Stimulated activated CD8-positive, alpha-beta memory T cell treated with anti-CD3 and anti-CD28 coated beads, Interleukin-4, amount 100 ng/mL, for 4 hours (primary cell): Measurements from ENCODE around the gene SCAPER.
"Not testable (repeated sequence)": the region's sequence is repeated elsewhere in the genome, so short reads cannot be mapped to it uniquely, and the experiment has no call there.

ENCODE experiments used
- DNase-seq, 2 donors: peaks; one replicate each; pipeline ENCODE4 v3.0.0-alpha.2; 2020; ENCODE audit warnings: low read depth in 2 of 2, low spot score in 1 of 2

The SCAPER gene

GRCh38 chr15:76577879-76578512 is 327.1 kb downstream of the SCAPER start:
- no peak for DNase-seq

- no peak for DNase-seq
These were observed 328.4 kb downstream of the SCAPER start for GRCh38 chr15:76576523-76577279.

GRCh38 chr15:76575679-76576078 is 329.5 kb downstream of the SCAPER start:
- no peak for DNase-seq

GRCh38 chr15:76575274-76575673 is 329.9 kb downstream of the SCAPER start:
- DNase-seq: no peak

- DNase-seq: no peak
These were observed 332.2 kb downstream of the SCAPER start for GRCh38 chr15:76572983-76573314.

GRCh38 chr15:76566276-76566675 is 338.9 kb downstream of the SCAPER start:
- no peak for DNase-seq

- no peak for DNase-seq
These were observed 339.8 kb downstream of the SCAPER start for GRCh38 chr15:76565366-76565765.

- DNase-seq: no peak
These were observed 349.9 kb downstream of the SCAPER start for GRCh38 chr15:76555247-76555646.

GRCh38 chr15:76553564-76553963 is 351.6 kb downstream of the SCAPER start:
- no peak for DNase-seq

- no peak for DNase-seq
These were observed 352.0 kb downstream of the SCAPER start for GRCh38 chr15:76553102-76553501.

- no peak for DNase-seq
These were observed 358.3 kb downstream of the SCAPER start for GRCh38 chr15:76546805-76547204.

- DNase-seq: no peak
These were observed 371.1 kb downstream of the SCAPER start for GRCh38 chr15:76533995-76534394.

GRCh38 chr15:76533060-76533820 is 371.9 kb downstream of the SCAPER start:
- DNase-seq: no peak

- DNase-seq: no peak
These were observed 375.2 kb downstream of the SCAPER start for GRCh38 chr15:76529911-76530310.

- no peak for DNase-seq
These were observed 379.0 kb downstream of the SCAPER start for GRCh38 chr15:76526111-76526510.

- DNase-seq: no peak
These were observed 387.2 kb downstream of the SCAPER start for GRCh38 chr15:76517910-76518309.

- DNase-seq: no peak
These were observed 390.9 kb downstream of the SCAPER start for GRCh38 chr15:76514282-76514681.

- DNase-seq: no peak
These were observed 392.2 kb downstream of the SCAPER start for GRCh38 chr15:76512971-76513370.

- DNase-seq: not testable (repeated sequence)
These were observed 394.5 kb downstream of the SCAPER start for GRCh38 chr15:76510663-76511062.

GRCh38 chr15:76503804-76504203 is 401.3 kb downstream of the SCAPER start:
- DNase-seq: no peak

- no peak for DNase-seq
These were observed 402.0 kb downstream of the SCAPER start for GRCh38 chr15:76503121-76503520.

- DNase-seq: no peak
These were observed 402.5 kb downstream of the SCAPER start for GRCh38 chr15:76502678-76503077.
